Vagina (tissue), 2 donors: ENCODE results near the gene GALNT11. TPM values are rescaled to one million over a fixed set of nuclear protein-coding genes. Genes with fewer than 3 reads are reported as not detected.

ENCODE experiments used
- DNase-seq, 2 donors: peaks; one replicate each; pipeline ENCODE4 v3.0.0-alpha.2; 2017; ENCODE audit errors: extremely low spot score in 2 of 2
- H3K27ac ChIP-seq: fragments of 200-600 bp; sonication (generic); one replicate; pipeline ENCODE4 v1.5.1; 2019
- H3K27me3 ChIP-seq: fragments of 200-600 bp; sonication (generic); one replicate; pipeline ENCODE4 v1.5.1; 2019
- H3K36me3 ChIP-seq, 2 donors: fragments of 200-600 bp; sonication (generic); one replicate each; pipeline ENCODE4 v1.5.1; 2017 to 2019
- H3K4me1 ChIP-seq: fragments of 200-600 bp; sonication (generic); one replicate; pipeline ENCODE4 v1.5.1; 2019
- H3K4me3 ChIP-seq, 2 donors: fragments of 200-600 bp; sonication (generic); 1 replicate in 1 of 2; 2 replicates in 1 of 2; pipeline ENCODE4 v1.5.1; 2016 to 2019
- H3K9me3 ChIP-seq: fragments of 200-600 bp; sonication (generic); one replicate; pipeline ENCODE4 v1.5.1; 2019
- CTCF ChIP-seq, 3 experiments: fragments of 450-650 bp in 2 of 3; fragments of 200-600 bp in 1 of 3; sonication (generic) in 1 of 3; IDR thresholded peaks; one replicate each; pipeline ENCODE4 v1.5.1; 2017 to 2019; ENCODE audit warnings: antibody characterized with exemption in 3 of 3, mild to moderate bottlenecking in 2 of 3, moderate library complexity in 2 of 3
- POLR2A ChIP-seq, 2 donors: fragments of 450-650 bp; IDR thresholded peaks; one replicate each; pipeline ENCODE4 v1.6.1; 2017; ENCODE audit warnings: antibody characterized with exemption in 2 of 2, mild to moderate bottlenecking in 2 of 2, moderate library complexity in 2 of 2
- POLR2AphosphoS5 ChIP-seq, 2 donors: sonication (generic); formaldehyde crosslinking; IDR thresholded peaks; one replicate each; pipeline ENCODE4 v1.9.0; 2017; ENCODE audit warnings: antibody characterized with exemption in 2 of 2, mild to moderate bottlenecking in 2 of 2, low read depth in 1 of 2; ENCODE audit not compliant: insufficient read depth in 1 of 2
- intact Hi-C: fragments of 100-400 bp; cut with DNase I; formaldehyde crosslinking; loops from one replicate; pipeline ENCODE4 v1.15.1; 2023
- total RNA-seq: library from RNA; depleted of rRNA; stranded (reverse); fragments of >200 nt; gene quantifications from one replicate; pipeline ENCODE4 v1.2.3, GENCODE V29; 2016

The GALNT11 gene
- total RNA-seq, 1 donor from 2014 or later: 46.9 TPM

- Histone ChIP-seq H3K27ac (no peak overlapping the region), H3K9me3 (no peaks in the 10 kb centered on the region), H3K36me3 (peaks cover 0 to 84% of the 10 kb centered on the region in 2 donors), H3K4me3 (no peak overlapping the region), H3K27me3 (no peaks in the 10 kb centered on the region), H3K4me1 (no peaks in the 10 kb centered on the region)
- DNase-seq: no peak
- no peak for TF ChIP-seq POLR2AphosphoS5 (IDR thresholded peaks at IDR 0.05; ENCODE audit: insufficient read depth in 1 of 2, low read depth in 1 of 2)
- TF ChIP-seq POLR2A (IDR thresholded peaks at IDR 0.05): no peak
- TF ChIP-seq CTCF (IDR thresholded peaks at IDR 0.05): no peak
- intact Hi-C loops: no loop called here
Measured at GRCh38 chr7:152120776-152121175, 95.3 kb downstream of the GALNT11 start.

- H3K4me3 ChIP-seq: no peak overlapping the region
- peaks cover 0 to 84% of the 10 kb centered on the region in 2 donors for H3K36me3 ChIP-seq
- TF ChIP-seq POLR2AphosphoS5 (IDR thresholded peaks at IDR 0.05; ENCODE audit: insufficient read depth in 1 of 2, low read depth in 1 of 2): no peak
- TF ChIP-seq POLR2A (IDR thresholded peaks at IDR 0.05): no peak
- no peak for TF ChIP-seq CTCF (IDR thresholded peaks at IDR 0.05)
- H3K4me1 ChIP-seq: no peaks in the 10 kb centered on the region
- no peaks in the 10 kb centered on the region for H3K9me3 ChIP-seq
- no peak overlapping the region for H3K27ac ChIP-seq
- DNase-seq: no peak
- intact Hi-C loops: no loop called here
- no peaks in the 10 kb centered on the region for H3K27me3 ChIP-seq
Measured at GRCh38 chr7:152121432-152121831, 96.0 kb downstream of the GALNT11 start.

- Histone ChIP-seq H3K4me1 (no peaks in the 10 kb centered on the region), H3K4me3 (no peak overlapping the region), H3K9me3 (no peaks in the 10 kb centered on the region), H3K36me3 (peaks cover 0 to 73% of the 10 kb centered on the region in 2 donors), H3K27me3 (no peaks in the 10 kb centered on the region), H3K27ac (no peak overlapping the region)
- no peak for DNase-seq
- no peak for TF ChIP-seq POLR2AphosphoS5 (IDR thresholded peaks at IDR 0.05; ENCODE audit: insufficient read depth in 1 of 2, low read depth in 1 of 2)
- no peak for TF ChIP-seq POLR2A (IDR thresholded peaks at IDR 0.05)
- no peak for TF ChIP-seq CTCF (IDR thresholded peaks at IDR 0.05)
- intact Hi-C loops: no loop called here
Measured at GRCh38 chr7:152122540-152122939, 97.1 kb downstream of the GALNT11 start.

- Histone ChIP-seq H3K9me3 (no peaks in the 10 kb centered on the region), H3K27ac (no peak overlapping the region), H3K4me1 (no peaks in the 10 kb centered on the region), H3K36me3 (peaks cover 0 to 40% of the 10 kb centered on the region in 2 donors), H3K4me3 (no peak overlapping the region), H3K27me3 (no peaks in the 10 kb centered on the region)
- intact Hi-C loops: no loop called here
- no peak for DNase-seq
- TF ChIP-seq POLR2A (IDR thresholded peaks at IDR 0.05) (no peak), POLR2AphosphoS5 (IDR thresholded peaks at IDR 0.05; ENCODE audit: insufficient read depth in 1 of 2, low read depth in 1 of 2) (no peak), CTCF (IDR thresholded peaks at IDR 0.05) (no peak)
Measured at GRCh38 chr7:152126741-152127140, 101.3 kb downstream of the GALNT11 start.

GRCh38 chr7:152127229-152127628 is 101.8 kb downstream of the GALNT11 start:
- no peak for DNase-seq
- no peak overlapping the region for H3K27ac ChIP-seq
- no peaks in the 10 kb centered on the region for H3K4me1 ChIP-seq
- H3K36me3 ChIP-seq: peaks cover 0 to 37% of the 10 kb centered on the region in 2 donors
- no peak overlapping the region for H3K4me3 ChIP-seq
- H3K27me3 ChIP-seq: no peaks in the 10 kb centered on the region
- TF ChIP-seq CTCF (IDR thresholded peaks at IDR 0.05) (no peak), POLR2A (IDR thresholded peaks at IDR 0.05) (no peak), POLR2AphosphoS5 (IDR thresholded peaks at IDR 0.05; ENCODE audit: insufficient read depth in 1 of 2, low read depth in 1 of 2) (no peak)
- intact Hi-C loops: no loop called here
- no peaks in the 10 kb centered on the region for H3K9me3 ChIP-seq
